CD4-positive, alpha-beta T cell treated with Interleukin-15 for 1 hour (primary cell): ENCODE measurements around the gene CLSTN2.

Experiments
- DNase-seq: peaks from one replicate; pipeline ENCODE4 v3.0.0-alpha.2; 2020

CLSTN2 gene

GRCh38 chr3:140529096-140529495 is 594.1 kb downstream of the CLSTN2 start:
- no peak for DNase-seq

GRCh38 chr3:140529558-140529957 is 594.6 kb downstream of the CLSTN2 start:
- DNase-seq = no peak

- DNase-seq = no peak
These were observed 595.1 kb downstream of the CLSTN2 start for GRCh38 chr3:140530131-140530530.

GRCh38 chr3:140530603-140531002 is 595.6 kb downstream of the CLSTN2 start:
- DNase-seq = no peak

GRCh38 chr3:140532793-140533330 is 597.9 kb downstream of the CLSTN2 start:
- DNase-seq = no peak

GRCh38 chr3:140536926-140537726 is 602.1 kb downstream of the CLSTN2 start:
- no peak for DNase-seq

- DNase-seq = no peak
These were observed 602.7 kb downstream of the CLSTN2 start for GRCh38 chr3:140537727-140538082.

GRCh38 chr3:140540262-140540661 is 605.3 kb downstream of the CLSTN2 start:
- no peak for DNase-seq

GRCh38 chr3:140541975-140542653 is 607.1 kb downstream of the CLSTN2 start:
- no peak for DNase-seq

- DNase-seq = no peak
These were observed 610.2 kb downstream of the CLSTN2 start for GRCh38 chr3:140545197-140545596.

GRCh38 chr3:140545756-140546155 is 610.8 kb downstream of the CLSTN2 start:
- DNase-seq = no peak

- DNase-seq = no peak
These were observed 611.7 kb downstream of the CLSTN2 start for GRCh38 chr3:140546649-140547048.

GRCh38 chr3:140552403-140552802 is 617.4 kb downstream of the CLSTN2 start:
- DNase-seq = no peak

- no peak for DNase-seq
These were observed 617.9 kb downstream of the CLSTN2 start for GRCh38 chr3:140552898-140553297.

- no peak for DNase-seq
These were observed 618.6 kb downstream of the CLSTN2 start for GRCh38 chr3:140553591-140553990.

- DNase-seq = no peak
These were observed 620.7 kb downstream of the CLSTN2 start for GRCh38 chr3:140555666-140556065.

- no peak for DNase-seq
These were observed 622.5 kb downstream of the CLSTN2 start for GRCh38 chr3:140557476-140557875.

- DNase-seq = no peak
These were observed 624.6 kb downstream of the CLSTN2 start for GRCh38 chr3:140559546-140559945.

GRCh38 chr3:140563206-140563760 is 628.3 kb downstream of the CLSTN2 start:
- DNase-seq = no peak

- DNase-seq = no peak
These were observed 633.1 kb downstream of the CLSTN2 start for GRCh38 chr3:140568131-140568530.

GRCh38 chr3:140568842-140569520 is 634.0 kb downstream of the CLSTN2 start:
- DNase-seq = no peak

GRCh38 chr3:140570602-140571001 is 635.6 kb downstream of the CLSTN2 start:
- no peak for DNase-seq

- DNase-seq = no peak
These were observed 636.9 kb downstream of the CLSTN2 start for GRCh38 chr3:140571836-140572235.
